ENCODE data around the gene LRTM2.

LRTM2 gene

DNA sequence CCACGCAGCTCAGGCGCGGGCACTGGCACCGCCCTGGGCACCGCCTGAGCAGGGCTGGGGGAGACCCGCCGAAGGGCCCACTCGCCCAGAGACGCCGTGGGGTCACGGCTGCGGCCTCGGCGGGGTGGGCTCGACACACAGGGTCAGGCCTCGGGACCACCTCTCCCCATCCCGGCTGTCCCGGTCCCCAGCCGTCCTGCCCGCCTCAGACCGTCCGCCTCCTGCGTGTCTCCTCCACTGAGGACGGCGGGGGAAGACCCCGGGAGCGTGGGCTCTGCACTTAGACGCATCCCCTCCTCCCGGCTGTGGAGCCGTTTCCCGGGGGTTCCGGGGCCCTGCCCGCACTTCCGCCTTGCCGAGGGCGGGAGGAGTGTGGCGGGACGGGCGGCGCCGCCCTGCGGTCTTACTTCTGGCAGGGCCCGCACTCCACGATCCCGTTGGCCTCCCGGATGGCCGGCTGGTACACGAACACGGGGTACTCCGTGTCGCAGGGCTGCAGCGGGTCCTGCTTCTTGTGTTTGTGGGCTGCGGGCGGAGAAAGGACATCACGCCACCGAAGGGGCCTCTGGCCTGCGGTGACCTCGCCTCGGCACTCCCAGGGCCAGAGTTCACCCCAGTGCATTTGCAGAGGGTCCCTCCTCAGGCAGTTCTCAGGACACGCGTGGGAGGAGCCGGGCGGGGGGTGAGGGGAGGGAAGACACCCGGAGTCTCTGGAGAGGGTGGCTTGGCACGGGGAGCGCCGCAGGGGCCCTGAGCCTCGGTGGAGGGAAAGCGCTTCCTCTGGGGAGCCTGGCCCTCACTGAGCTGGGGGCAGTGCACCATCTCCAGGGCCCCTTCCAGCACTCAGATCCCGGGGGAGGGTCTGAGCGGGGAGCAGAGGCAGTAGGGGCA is 23.1 kb upstream of the LRTM2 start:
- DNase-seq (ENCODE audit: low spot score) = peak; percentile 58
- in situ Hi-C loops (cut with MboI; ENCODE audit: low pct_unique_long_range_greater_than_20kb, low sequenced_read_pairs, unreplicated experiment) = no loop called here
- TF ChIP-seq, protein P1, sequence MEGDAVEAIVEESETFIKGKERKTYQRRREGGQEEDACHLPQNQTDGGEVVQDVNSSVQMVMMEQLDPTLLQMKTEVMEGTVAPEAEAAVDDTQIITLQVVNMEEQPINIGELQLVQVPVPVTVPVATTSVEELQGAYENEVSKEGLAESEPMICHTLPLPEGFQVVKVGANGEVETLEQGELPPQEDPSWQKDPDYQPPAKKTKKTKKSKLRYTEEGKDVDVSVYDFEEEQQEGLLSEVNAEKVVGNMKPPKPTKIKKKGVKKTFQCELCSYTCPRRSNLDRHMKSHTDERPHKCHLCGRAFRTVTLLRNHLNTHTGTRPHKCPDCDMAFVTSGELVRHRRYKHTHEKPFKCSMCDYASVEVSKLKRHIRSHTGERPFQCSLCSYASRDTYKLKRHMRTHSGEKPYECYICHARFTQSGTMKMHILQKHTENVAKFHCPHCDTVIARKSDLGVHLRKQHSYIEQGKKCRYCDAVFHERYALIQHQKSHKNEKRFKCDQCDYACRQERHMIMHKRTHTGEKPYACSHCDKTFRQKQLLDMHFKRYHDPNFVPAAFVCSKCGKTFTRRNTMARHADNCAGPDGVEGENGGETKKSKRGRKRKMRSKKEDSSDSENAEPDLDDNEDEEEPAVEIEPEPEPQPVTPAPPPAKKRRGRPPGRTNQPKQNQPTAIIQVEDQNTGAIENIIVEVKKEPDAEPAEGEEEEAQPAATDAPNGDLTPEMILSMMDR (IDR thresholded peaks at IDR 0.05; ENCODE audit: extremely low read depth, insufficient read depth, missing control alignments) = peak; percentile 7

DNA sequence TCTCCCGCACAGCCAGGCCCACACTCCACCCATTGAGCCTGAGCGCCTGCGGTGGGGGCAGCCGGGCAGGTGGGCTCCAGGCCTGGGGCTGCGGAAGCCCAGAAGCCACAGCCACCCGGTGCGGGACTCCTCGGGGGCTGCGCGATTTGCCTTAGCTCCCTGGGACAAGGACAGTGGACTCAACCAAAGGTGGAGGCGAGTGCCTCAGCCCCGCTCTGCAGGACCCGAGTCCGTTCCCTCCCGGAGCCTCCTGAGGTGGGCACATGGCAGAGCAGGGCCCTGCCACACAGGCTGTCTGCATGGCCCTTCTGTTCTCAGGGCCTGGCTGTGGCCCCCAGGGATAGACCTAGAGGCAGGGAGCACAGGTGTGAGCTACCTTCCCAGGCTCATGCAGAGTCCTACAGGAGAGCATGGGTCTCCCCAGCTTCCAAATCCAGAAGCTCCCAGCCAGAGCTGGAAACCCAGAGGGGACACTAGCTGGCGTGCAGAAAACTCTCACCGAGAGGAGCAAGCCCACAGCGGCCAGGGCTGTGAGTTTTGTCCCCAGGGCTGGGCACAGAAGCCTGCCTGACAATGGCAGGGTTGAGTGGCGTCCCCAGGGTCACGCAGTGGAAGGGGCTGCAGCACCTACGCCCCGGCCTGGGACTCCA is 22.2 kb upstream of the LRTM2 start:
- DNase-seq (ENCODE audit: low spot score) = peak; percentile 9
- in situ Hi-C loops (cut with MboI; ENCODE audit: low pct_unique_long_range_greater_than_20kb, low sequenced_read_pairs, unreplicated experiment) = no loop called here

DNA sequence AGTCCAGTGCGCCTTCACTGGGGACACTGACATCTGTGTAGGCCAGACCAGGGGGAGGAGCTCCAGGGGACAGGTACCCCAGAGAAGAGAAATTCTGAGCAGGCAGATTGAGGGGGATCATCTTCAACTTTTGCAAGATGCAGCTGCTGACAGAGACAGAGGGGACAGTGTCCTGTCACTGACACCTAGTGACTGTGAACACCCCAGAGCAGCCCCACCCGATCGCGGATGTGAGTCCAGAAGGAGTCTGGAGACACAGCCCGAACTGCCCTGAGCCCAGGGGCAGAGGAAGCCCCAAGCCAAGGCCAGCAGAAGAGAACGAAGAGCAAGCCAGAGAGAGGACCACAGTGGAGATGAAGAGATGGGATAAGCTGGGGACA is 21.7 kb upstream of the LRTM2 start:
- in situ Hi-C loops (cut with MboI; ENCODE audit: low pct_unique_long_range_greater_than_20kb, low sequenced_read_pairs, unreplicated experiment) = no loop called here
- TF ChIP-seq, protein P1 (IDR thresholded peaks at IDR 0.05; ENCODE audit: extremely low read depth, insufficient read depth, missing control alignments) = no peak
- peak; percentile 10 for DNase-seq (ENCODE audit: low spot score)

More for the DNA sequence above, 22.2 kb upstream of the LRTM2 start:
- TF ChIP-seq, protein P1 (IDR thresholded peaks at IDR 0.05; ENCODE audit: extremely low read depth, insufficient read depth, missing control alignments) = no peak

DNA sequence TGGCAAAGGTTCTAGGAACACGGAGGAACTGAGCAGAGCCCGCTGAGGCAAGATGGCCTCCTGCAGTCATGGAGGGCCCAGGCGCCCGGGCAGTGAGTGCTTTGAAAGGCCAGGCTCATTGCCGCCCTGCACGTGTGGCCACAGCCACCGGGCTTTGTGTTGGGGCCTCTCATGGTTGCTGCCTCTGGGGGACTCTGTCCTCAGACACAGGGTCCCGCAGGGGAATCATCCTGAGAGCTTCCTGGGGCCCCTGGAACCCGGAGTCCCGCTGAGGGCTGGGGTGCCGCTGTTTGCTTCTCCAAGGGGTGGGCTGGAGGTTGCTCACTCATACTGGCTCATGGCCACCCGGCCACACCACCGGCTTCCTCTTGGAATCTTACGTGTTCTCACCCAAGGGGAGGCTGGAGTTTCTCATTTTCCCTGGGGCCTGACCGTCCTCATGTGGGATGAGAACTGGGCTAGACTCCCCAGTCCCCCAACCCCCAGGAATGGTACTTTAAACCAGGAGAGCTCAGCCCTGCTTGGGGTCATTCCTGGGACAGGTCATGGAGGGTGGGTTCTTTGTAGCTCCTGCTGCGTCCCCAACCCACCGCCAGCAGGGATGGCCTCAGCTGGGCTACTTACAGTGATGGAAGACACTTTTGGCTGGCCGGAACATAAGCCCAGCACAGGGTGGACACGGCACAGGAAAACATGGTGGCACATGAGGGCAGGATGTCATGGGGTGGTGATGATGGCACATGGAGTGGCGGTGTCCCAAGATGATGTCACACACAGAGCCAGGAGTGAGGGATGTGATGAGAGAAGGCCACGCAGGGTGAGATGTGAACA is 21.1 kb upstream of the LRTM2 start:
- in situ Hi-C loops (cut with MboI; ENCODE audit: low pct_unique_long_range_greater_than_20kb, low sequenced_read_pairs, unreplicated experiment) = no loop called here
- TF ChIP-seq, protein P1 (IDR thresholded peaks at IDR 0.05; ENCODE audit: extremely low read depth, insufficient read depth, missing control alignments) = no peak
- no peak for DNase-seq (ENCODE audit: low spot score)

DNA sequence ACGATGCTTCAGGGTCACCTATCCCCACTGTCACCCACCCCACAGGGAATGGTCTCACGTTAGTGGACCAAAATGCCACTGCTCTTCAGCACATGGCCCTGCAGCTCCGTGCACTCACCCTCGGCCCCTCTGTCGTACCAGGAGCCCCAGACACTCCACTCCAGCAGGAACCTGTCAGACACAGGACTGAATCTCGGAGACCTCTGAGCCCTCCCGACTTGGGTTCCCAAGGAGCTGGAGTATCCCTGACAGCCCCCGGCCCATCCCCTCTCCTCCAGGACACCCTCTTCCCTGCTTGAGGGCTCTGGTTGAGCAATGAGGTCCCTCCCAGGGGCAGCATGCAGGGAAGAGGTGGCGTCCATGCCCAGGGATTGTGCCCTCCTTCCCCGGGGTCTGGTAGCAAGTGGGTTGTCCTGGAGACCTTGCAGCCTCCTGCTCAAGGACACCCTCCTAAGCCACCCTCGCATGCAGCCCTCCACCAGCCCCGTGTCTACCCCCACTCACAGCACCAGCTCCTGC is 20.4 kb upstream of the LRTM2 start:
- DNase-seq (ENCODE audit: low spot score) = no peak
- TF ChIP-seq, protein P1 (IDR thresholded peaks at IDR 0.05; ENCODE audit: extremely low read depth, insufficient read depth, missing control alignments) = no peak
- in situ Hi-C loops (cut with MboI; ENCODE audit: low pct_unique_long_range_greater_than_20kb, low sequenced_read_pairs, unreplicated experiment) = no loop called here

Measured in GM13977 (cell line).